ENCODE measurements around the gene SIGLEC9. TPM values are rescaled to one million over a fixed set of nuclear protein-coding genes. Genes with fewer than 3 reads are reported as not detected.

Gene SIGLEC9
- total and polyA plus RNA-seq, 2 of the 8 experiments (the other 6 are each of a cell fraction or from before 2014, with no cell fraction given): not detected

DNA sequence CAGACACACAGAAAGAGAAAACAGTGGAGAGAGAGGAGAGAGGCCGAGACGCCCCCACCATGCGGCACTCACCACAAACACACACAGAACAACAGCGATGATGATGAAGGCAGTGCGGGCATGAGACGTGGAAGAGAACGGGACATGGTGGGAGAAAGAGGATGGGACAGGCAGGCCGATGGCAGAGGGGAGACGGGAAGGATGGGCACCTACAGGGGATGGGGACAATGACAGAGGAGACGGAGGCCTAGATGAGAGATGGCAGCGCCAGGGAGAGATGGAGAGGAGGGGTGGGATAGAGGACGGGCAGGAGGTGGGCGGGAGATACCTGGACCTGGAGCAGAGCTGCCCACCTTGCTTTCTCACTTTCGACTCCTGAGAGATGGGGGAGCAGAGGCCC lies 40.9 kb upstream of the SIGLEC9 start:
- H3K27me3 ChIP-seq (replicated peaks in 1 of 4; ENCODE audit: control insufficient read depth in 3 of 4, extremely low read depth in 1 of 4, insufficient read depth in 3 of 4, low read length in 3 of 4): no peaks in the 10 kb centered on the region
- no peak overlapping the region for H4K91ac ChIP-seq (replicated peaks; ENCODE audit: insufficient read length, low read length)
- no peak overlapping the region; the same call in 1 of the 2 replicates for H2BK5ac ChIP-seq (ENCODE audit: low read depth, low read length)
- no peak overlapping the region for H2BK15ac ChIP-seq (ENCODE audit: low read length)
- H3K79me2 ChIP-seq (ENCODE audit: control insufficient read depth in 1 of 2, insufficient read depth in 2 of 2, low read length in 2 of 2): no peaks in the 10 kb centered on the region
- H4K5ac ChIP-seq (ENCODE audit: insufficient read length, low read depth, low read length): no peak overlapping the region
- DNase-seq (ENCODE audit: low read depth in 1 of 2, low spot score in 2 of 2) (no peak), FAIRE-seq (no peak)
- H3K14ac ChIP-seq (ENCODE audit: insufficient read length): no peak overlapping the region
- WGBS, 2 experiments (ENCODE audit: extremely low coverage in 1 of 2, insufficient coverage in 1 of 2, insufficient read length in 1 of 2, insufficient replicate concordance in 2 of 2, low coverage in 1 of 2, low lambda C conversion rate in 2 of 2, missing lambda C conversion rate in 1 of 2): 78% methylated on average over 13 of the region's 14 CpGs; no CpG with 5 or more reads in 1 of the 2 experiments
- ChIA-PET CTCF (ENCODE audit: partially characterized antibody) (interaction anchor here (4.6 kb wide), 1 partner anchor 12 kb away, joined by 21 read pairs; no protein-coding TSS in a partner anchor), POLR2A (ENCODE audit: partially characterized antibody) (no interaction called here)
- no peak overlapping the region for H3K9ac ChIP-seq (replicated peaks in 1 of 4; ENCODE audit: extremely low read depth in 1 of 4, low read depth in 3 of 4, low read length in 3 of 4)
- H3K27ac ChIP-seq (ENCODE audit: low read depth, low read length): no peak overlapping the region
- no peaks in the 10 kb centered on the region for H4K20me1 ChIP-seq (replicated peaks in 1 of 2; ENCODE audit: control insufficient read depth in 1 of 2, insufficient read depth in 2 of 2, low read length in 2 of 2)
- H4K8ac ChIP-seq (ENCODE audit: extremely low read depth, insufficient read depth, low read length): no peak overlapping the region
- H3K18ac ChIP-seq (ENCODE audit: extremely low read depth, low read length): no peak overlapping the region
- no peak overlapping the region for H2BK120ac ChIP-seq (replicated peaks; ENCODE audit: low read depth, low read length)
- H3K4ac ChIP-seq (replicated peaks; ENCODE audit: insufficient read length, low read depth, low read length): no peak overlapping the region
- no peak overlapping the region for H3K23ac ChIP-seq (ENCODE audit: insufficient read length)
- H2BK12ac ChIP-seq (ENCODE audit: low read depth, low read length): peak overlapping the region; percentile 92; the same call in 1 of the 2 replicates
- no peaks in the 10 kb centered on the region for H3K79me1 ChIP-seq (ENCODE audit: low read depth, low read length)
- no peak overlapping the region for H3K56ac ChIP-seq (replicated peaks; ENCODE audit: insufficient read length, low read depth, low read length)
- no peak overlapping the region for H2AFZ ChIP-seq (ENCODE audit: low read length)
- no peaks in the 10 kb centered on the region for H3K36me3 ChIP-seq (ENCODE audit: control insufficient read depth in 2 of 4, insufficient read depth in 4 of 4, low read length in 3 of 4)
- peaks cover 0 to 4% (median 2%) of the 10 kb centered on the region in 4 experiments; a peak in 2 of 7 replicates for H3K4me1 ChIP-seq (replicated peaks in 1 of 4; ENCODE audit: control insufficient read depth in 3 of 4, insufficient read depth in 4 of 4, low read length in 3 of 4)
- H3K23me2 ChIP-seq (ENCODE audit: low read depth, low read length): no peaks in the 10 kb centered on the region
- no peak overlapping the region for H2BK20ac ChIP-seq (ENCODE audit: low read length)
- no peak overlapping the region for H3K4me2 ChIP-seq (ENCODE audit: insufficient read depth in 1 of 2, low read depth in 2 of 2, low read length in 2 of 2)
- H3K4me3 ChIP-seq (ENCODE audit: extremely low read depth in 1 of 4, insufficient read depth in 2 of 4, low read depth in 3 of 4, low read length in 4 of 4): no peak overlapping the region
- H3K9me3 ChIP-seq (ENCODE audit: insufficient read depth in 2 of 2, low read depth in 1 of 2, low read length in 1 of 2): no peaks in the 10 kb centered on the region
- no peak overlapping the region for H2AK5ac ChIP-seq (ENCODE audit: low read depth, low read length)
- no peak for TF ChIP-seq NANOG (IDR thresholded peaks at IDR 0.05; ENCODE audit: insufficient read depth, low read depth, low read length, poor library complexity, severe bottlenecking)
- TF ChIP-seq RFX5 (IDR thresholded peaks at IDR 0.05; ENCODE audit: borderline replicate concordance, low read depth, low read length): no peak
- TF ChIP-seq CREB1 (IDR thresholded peaks at IDR 0.05): no peak
- TF ChIP-seq ASH2L (IDR thresholded peaks at IDR 0.05; ENCODE audit: low read length): no peak
- TF ChIP-seq KDM4A (IDR thresholded peaks at IDR 0.05; ENCODE audit: low read depth, low read length, severe bottlenecking): no peak
- no peak for TF ChIP-seq SUZ12 (IDR thresholded peaks at IDR 0.05; ENCODE audit: low read length)
- TF ChIP-seq CBX5 (IDR thresholded peaks at IDR 0.05; ENCODE audit: low read depth, low read length): no peak
- TF ChIP-seq SRF (IDR thresholded peaks at IDR 0.05; ENCODE audit: low read depth, low read length): no peak
- TF ChIP-seq ATF3 (IDR thresholded peaks at IDR 0.05; ENCODE audit: insufficient read depth, low read depth, low read length): no peak
- TF ChIP-seq SP4 (IDR thresholded peaks at IDR 0.05; ENCODE audit: low read length): no peak
- TF ChIP-seq HDAC6 (IDR thresholded peaks at IDR 0.05; ENCODE audit: low read depth, low read length): no peak
- TF ChIP-seq SP1 (IDR thresholded peaks at IDR 0.05; ENCODE audit: low read depth, low read length): no peak
- no peak for TF ChIP-seq E2F6 (IDR thresholded peaks at IDR 0.05)

Data from H1 (cell line).